A673 (cell line): ENCODE measurements around the gene PPP1R13B.

ENCODE experiments used
- CTCF ChIP-seq: fragments of 300-800, 200-600 bp; sonication (generic); conservative IDR thresholded peaks from 2 replicates; pipeline ENCODE4 v1.5.1; 2017; ENCODE audit warnings: low read depth, mild to moderate bottlenecking, antibody characterized with exemption, low read length, moderate library complexity, mixed read lengths
- EZH2 ChIP-seq: fragments of 200-600 bp; sonication (generic); IDR thresholded peaks from 2 replicates; pipeline ENCODE4 v1.6.1; 2017; ENCODE audit warnings: borderline replicate concordance, low read depth, mild to moderate bottlenecking, mixed read lengths, antibody characterized with exemption, low read length; ENCODE audit not compliant: poor library complexity, severe bottlenecking

- TF ChIP-seq CTCF, result no peak
- TF ChIP-seq EZH2, result no peak
These were observed 18.9 kb downstream of the PPP1R13B start for GRCh38 chr14:103828315-103828967.
